PFSK-1 (cell line): ENCODE results near the gene LY9.

Experiments
- POLR2AphosphoS5 ChIP-seq: IDR thresholded peaks from 2 replicates; pipeline ENCODE4 v1.6.1; 2012; ENCODE audit warnings: low read depth, mild to moderate bottlenecking, control low read depth, low read length, moderate library complexity
- TF ChIP-seq, protein P1 (sequence below), 2 experiments: IDR thresholded peaks; 2 replicates each; pipeline versions ENCODE4 v1.6.1 to v1.8.0; 2011 to 2012; ENCODE audit warnings: low read depth in 2 of 2, low read length in 2 of 2, control low read depth in 1 of 2, inconsistent platforms in 1 of 2, mild to moderate bottlenecking in 1 of 2, moderate library complexity in 1 of 2; ENCODE audit not compliant: insufficient read depth in 1 of 2

- TF ChIP-seq POLR2AphosphoS5, result no peak
- TF ChIP-seq, protein P1, sequence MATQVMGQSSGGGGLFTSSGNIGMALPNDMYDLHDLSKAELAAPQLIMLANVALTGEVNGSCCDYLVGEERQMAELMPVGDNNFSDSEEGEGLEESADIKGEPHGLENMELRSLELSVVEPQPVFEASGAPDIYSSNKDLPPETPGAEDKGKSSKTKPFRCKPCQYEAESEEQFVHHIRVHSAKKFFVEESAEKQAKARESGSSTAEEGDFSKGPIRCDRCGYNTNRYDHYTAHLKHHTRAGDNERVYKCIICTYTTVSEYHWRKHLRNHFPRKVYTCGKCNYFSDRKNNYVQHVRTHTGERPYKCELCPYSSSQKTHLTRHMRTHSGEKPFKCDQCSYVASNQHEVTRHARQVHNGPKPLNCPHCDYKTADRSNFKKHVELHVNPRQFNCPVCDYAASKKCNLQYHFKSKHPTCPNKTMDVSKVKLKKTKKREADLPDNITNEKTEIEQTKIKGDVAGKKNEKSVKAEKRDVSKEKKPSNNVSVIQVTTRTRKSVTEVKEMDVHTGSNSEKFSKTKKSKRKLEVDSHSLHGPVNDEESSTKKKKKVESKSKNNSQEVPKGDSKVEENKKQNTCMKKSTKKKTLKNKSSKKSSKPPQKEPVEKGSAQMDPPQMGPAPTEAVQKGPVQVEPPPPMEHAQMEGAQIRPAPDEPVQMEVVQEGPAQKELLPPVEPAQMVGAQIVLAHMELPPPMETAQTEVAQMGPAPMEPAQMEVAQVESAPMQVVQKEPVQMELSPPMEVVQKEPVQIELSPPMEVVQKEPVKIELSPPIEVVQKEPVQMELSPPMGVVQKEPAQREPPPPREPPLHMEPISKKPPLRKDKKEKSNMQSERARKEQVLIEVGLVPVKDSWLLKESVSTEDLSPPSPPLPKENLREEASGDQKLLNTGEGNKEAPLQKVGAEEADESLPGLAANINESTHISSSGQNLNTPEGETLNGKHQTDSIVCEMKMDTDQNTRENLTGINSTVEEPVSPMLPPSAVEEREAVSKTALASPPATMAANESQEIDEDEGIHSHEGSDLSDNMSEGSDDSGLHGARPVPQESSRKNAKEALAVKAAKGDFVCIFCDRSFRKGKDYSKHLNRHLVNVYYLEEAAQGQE (IDR thresholded peaks at IDR 0.05; ENCODE audit: insufficient read depth in 1 of 2, low read depth in 2 of 2, low read length in 2 of 2), result no peak
Observed at GRCh38 chr1:160838888-160839287, 42.9 kb downstream of the LY9 start.
